NCI-H1694 (cell line): ENCODE data around the gene ERVK3-1.
"Not testable (repeated sequence)": the region's sequence is repeated elsewhere in the genome, so short reads cannot be mapped to it uniquely, and the experiment has no call there.

Experiments
- DNase-seq: peaks from one replicate; lab custom pipeline; 2025; lab: John Stamatoyannopoulos, UW

ERVK3-1 gene

GRCh38 chr19:58305065-58305931 is at the start of gene ERVK3-1:
Gene ERVK3-1 (plus strand): TSS chr19:58305377. CDS start chr19:58312169, 6,792 bp downstream.
- DNase-seq, result peak; percentile 92

GRCh38 chr19:58258259-58258658 is 46.9 kb upstream of the ERVK3-1 start:
- DNase-seq, result not testable (repeated sequence)

GRCh38 chr19:58261600-58261967 is 43.6 kb upstream of the ERVK3-1 start:
- no peak for DNase-seq

GRCh38 chr19:58261968-58262921 is 42.9 kb upstream of the ERVK3-1 start:
- DNase-seq, result no peak

GRCh38 chr19:58262922-58263296 is 42.3 kb upstream of the ERVK3-1 start:
- no peak for DNase-seq

GRCh38 chr19:58265100-58265499 is 40.1 kb upstream of the ERVK3-1 start:
- no peak for DNase-seq

GRCh38 chr19:58268344-58268743 is 36.8 kb upstream of the ERVK3-1 start:
- no peak for DNase-seq

GRCh38 chr19:58274771-58275201 is 30.4 kb upstream of the ERVK3-1 start:
- DNase-seq, result no peak

GRCh38 chr19:58275564-58275963 is 29.6 kb upstream of the ERVK3-1 start:
- DNase-seq, result no peak

GRCh38 chr19:58277197-58277596 is 28.0 kb upstream of the ERVK3-1 start:
- DNase-seq, result no peak

GRCh38 chr19:58277748-58278540 is 27.2 kb upstream of the ERVK3-1 start:
- no peak for DNase-seq

- peak; percentile 98 for DNase-seq
Measured at GRCh38 chr19:58278541-58279041, 26.6 kb upstream of the ERVK3-1 start, which contains the start of gene ZNF8. Gene ZNF8 (plus strand): TSS chr19:58278955. CDS start chr19:58279082, 127 bp downstream.

GRCh38 chr19:58279042-58279924 is 25.9 kb upstream of the ERVK3-1 start:
- DNase-seq, result no peak

- DNase-seq, result no peak
Measured at GRCh38 chr19:58279925-58280316, 25.3 kb upstream of the ERVK3-1 start.

GRCh38 chr19:58284199-58284598 is 21.0 kb upstream of the ERVK3-1 start:
- DNase-seq, result no peak

GRCh38 chr19:58291943-58292342 is 13.2 kb upstream of the ERVK3-1 start:
- no peak for DNase-seq

GRCh38 chr19:58294743-58295374 is 10.3 kb upstream of the ERVK3-1 start:
- no peak for DNase-seq

- DNase-seq, result no peak
Measured at GRCh38 chr19:58296104-58296503, 9.1 kb upstream of the ERVK3-1 start.

- DNase-seq, result no peak
Measured at GRCh38 chr19:58300620-58301019, 4.6 kb upstream of the ERVK3-1 start.

GRCh38 chr19:58304255-58304654 is 922 bp upstream of the ERVK3-1 start:
- DNase-seq, result no peak
